Liver (tissue), 9 donors: ENCODE data around the gene JRKL. TPM values are rescaled to one million over a fixed set of nuclear protein-coding genes. Genes with fewer than 3 reads are reported as not detected.

Experiments used
- DNase-seq: peaks from one replicate; pipeline ENCODE4 v3.0.0-alpha.2; 2017; ENCODE audit warnings: low spot score
- H3K27ac ChIP-seq, 2 donors: one replicate each; pipeline ENCODE4 v1.7.0; 2013; ENCODE audit warnings: inconsistent platforms in 2 of 2, low read length in 2 of 2, control low read depth in 1 of 2, low read depth in 1 of 2, mild to moderate bottlenecking in 1 of 2
- H3K27me3 ChIP-seq, 4 donors: one replicate each; pipeline versions ENCODE4 v1.6.1 to v1.7.0; 2013; ENCODE audit warnings: low read length in 3 of 4, inconsistent platforms in 1 of 4, mild to moderate bottlenecking in 1 of 4, moderate library complexity in 1 of 4; ENCODE audit not compliant: control insufficient read depth in 4 of 4, insufficient read depth in 4 of 4
- H3K36me3 ChIP-seq, 4 donors: one replicate each; pipeline versions ENCODE4 v1.6.1 to v1.7.0; 2013; ENCODE audit warnings: low read length in 3 of 4, mild to moderate bottlenecking in 3 of 4, low read depth in 1 of 4, moderate library complexity in 1 of 4; ENCODE audit not compliant: control insufficient read depth in 4 of 4, insufficient read depth in 3 of 4
- H3K4me1 ChIP-seq, 4 donors: one replicate each; pipeline versions ENCODE4 v1.6.1 to v1.7.0; 2013; ENCODE audit warnings: low read length in 3 of 4, mild to moderate bottlenecking in 3 of 4, moderate library complexity in 1 of 4; ENCODE audit not compliant: control insufficient read depth in 4 of 4, insufficient read depth in 4 of 4
- H3K4me3 ChIP-seq, 3 donors: one replicate each; pipeline versions ENCODE4 v1.6.1 to v1.7.0; 2013; ENCODE audit warnings: low read length in 3 of 3, control low read depth in 1 of 3, low read depth in 1 of 3, mild to moderate bottlenecking in 1 of 3
- H3K9ac ChIP-seq, 2 donors: one replicate each; pipeline ENCODE4 v1.7.0; 2013; ENCODE audit warnings: low read length in 2 of 2, mild to moderate bottlenecking in 2 of 2, moderate library complexity in 2 of 2, control low read depth in 1 of 2, low read depth in 1 of 2
- H3K9me3 ChIP-seq, 4 donors: one replicate each; pipeline versions ENCODE4 v1.6.1 to v1.7.0; 2013; ENCODE audit warnings: low read length in 3 of 4; ENCODE audit not compliant: control insufficient read depth in 4 of 4
- FOXA1 ChIP-seq: IDR thresholded peaks from 2 replicates; pipeline ENCODE4 v1.6.1; 2016; ENCODE audit warnings: antibody characterized with exemption
- FOXA2 ChIP-seq: IDR thresholded peaks from 2 replicates; pipeline ENCODE4 v1.6.1; 2016; ENCODE audit warnings: antibody characterized with exemption
- GABPA ChIP-seq, 2 donors: IDR thresholded peaks in 1 of 2; conservative IDR thresholded peaks in 1 of 2; 2 replicates each; pipeline ENCODE4 v1.6.1; 2016; ENCODE audit warnings: antibody characterized with exemption in 2 of 2, mild to moderate bottlenecking in 1 of 2, moderate library complexity in 1 of 2
- HNF4A ChIP-seq, 2 donors: conservative IDR thresholded peaks; 2 replicates each; pipeline ENCODE4 v1.6.1; 2016; ENCODE audit warnings: antibody characterized with exemption in 2 of 2, mild to moderate bottlenecking in 2 of 2
- HNF4G ChIP-seq: IDR thresholded peaks from 2 replicates; pipeline ENCODE4 v1.6.1; 2016; ENCODE audit warnings: antibody characterized with exemption
- JUND ChIP-seq, 2 donors: IDR thresholded peaks; 2 replicates each; pipeline ENCODE4 v1.6.1; 2016; ENCODE audit warnings: antibody characterized with exemption in 2 of 2
- NR2F2 ChIP-seq: IDR thresholded peaks from 2 replicates; pipeline ENCODE4 v1.6.1; 2016; ENCODE audit warnings: antibody characterized with exemption
- RAD21 ChIP-seq, 2 donors: IDR thresholded peaks; 2 replicates each; pipeline ENCODE4 v1.6.1; 2016; ENCODE audit warnings: antibody characterized with exemption in 2 of 2, mild to moderate bottlenecking in 2 of 2
- RXRA ChIP-seq, 2 donors: IDR thresholded peaks; 2 replicates each; pipeline ENCODE4 v1.6.1; 2017 to 2018; ENCODE audit warnings: antibody characterized with exemption in 2 of 2, mild to moderate bottlenecking in 1 of 2
- SP1 ChIP-seq: IDR thresholded peaks from 2 replicates; pipeline ENCODE4 v1.6.1; 2018; ENCODE audit warnings: antibody characterized with exemption, mild to moderate bottlenecking
- TAF1 ChIP-seq: conservative IDR thresholded peaks from 2 replicates; pipeline ENCODE4 v1.6.1; 2016; ENCODE audit warnings: antibody characterized with exemption, mild to moderate bottlenecking
- YY1 ChIP-seq: IDR thresholded peaks from 2 replicates; pipeline ENCODE4 v1.6.1; 2016; ENCODE audit warnings: antibody characterized with exemption, mild to moderate bottlenecking
- WGBS: extraction: QIAGEN DNeasy Blood & Tissue Kit; methylation state at CpG from one replicate; pipeline ENCODE4 v1.1.7; 2013; 5-methylcytosine and 5-hydroxymethylcytosine counted together
- polyA plus RNA-seq, 2 donors: library from polyadenylated mRNA; stranded (reverse) in 1 of 2; unstranded in 1 of 2; fragments of 200-250 nt in 1 of 2; fragments of >200 nt in 1 of 2; fragmentation: Nextera tagmentation in 1 of 2; extraction: Ambion mirVana in 1 of 2; gene quantifications; one replicate each; pipeline versions ENCODE4 v1.2.1 to v1.2.3, GENCODE V29; 2013 to 2015
- total RNA-seq, 2 donors: library from RNA; depleted of rRNA; stranded (reverse); fragments of >200 nt; gene quantifications; one replicate each; pipeline ENCODE4 v1.2.3, GENCODE V29; 2014
- TF ChIP-seq, protein P1 (sequence below): IDR thresholded peaks from 2 replicates; pipeline ENCODE4 v1.6.1; 2016; ENCODE audit warnings: antibody characterized with exemption
- TF ChIP-seq, protein P2 (sequence below): IDR thresholded peaks from 2 replicates; pipeline ENCODE4 v1.6.1; 2016; ENCODE audit warnings: antibody characterized with exemption
- TF ChIP-seq, protein P3 (sequence below): IDR thresholded peaks from 2 replicates; pipeline ENCODE4 v1.6.1; 2016; ENCODE audit warnings: antibody characterized with exemption
- TF ChIP-seq, protein P4 (sequence below): fragments of 150-350 bp; IDR thresholded peaks from 2 replicates; pipeline ENCODE4 v1.5.1; 2017; ENCODE audit warnings: improper control_type of control experiment, low read depth, low read length; ENCODE audit not compliant: missing input control
- TF ChIP-seq, protein P5 (sequence below): IDR thresholded peaks from 2 replicates; pipeline ENCODE4 v1.6.1; 2016; ENCODE audit warnings: antibody characterized with exemption, mild to moderate bottlenecking
- donor health status: healthy.
- donor health status: healthy.
- donor health status: healthy.
- donor health status: healthy.
- donor health status: healthy.

The JRKL gene
- total and polyA plus RNA-seq, 4 donors, result 1.1 to 3.8 (median 1.6) TPM

DNA sequence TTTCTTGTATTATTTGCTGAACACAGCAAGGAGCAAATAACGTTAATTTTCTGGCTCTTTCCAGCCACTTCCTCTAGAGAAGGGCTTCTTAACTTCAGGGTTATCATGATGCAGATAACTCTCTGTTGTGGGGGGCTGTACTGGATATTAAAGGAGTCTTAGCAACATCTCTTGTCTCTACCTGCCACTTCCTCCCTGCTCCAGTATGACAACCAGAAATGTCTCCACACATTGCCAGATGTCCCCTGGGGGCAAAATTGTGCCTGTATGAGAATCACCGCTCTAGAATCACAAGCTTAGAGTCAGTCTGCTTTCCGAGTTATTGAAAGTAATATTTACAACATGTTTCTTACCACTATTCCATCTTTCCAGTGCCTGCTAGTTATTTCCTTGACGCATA is 6.8 kb downstream of the JRKL start:
- DNase-seq, result no peak
- H3K36me3 ChIP-seq, result no peaks in the 10 kb centered on the region
- no peaks in the 10 kb centered on the region for H3K9me3 ChIP-seq
- H3K27ac ChIP-seq, result no peak overlapping the region
- no peaks in the 10 kb centered on the region for H3K27me3 ChIP-seq
- TF ChIP-seq, protein P1, sequence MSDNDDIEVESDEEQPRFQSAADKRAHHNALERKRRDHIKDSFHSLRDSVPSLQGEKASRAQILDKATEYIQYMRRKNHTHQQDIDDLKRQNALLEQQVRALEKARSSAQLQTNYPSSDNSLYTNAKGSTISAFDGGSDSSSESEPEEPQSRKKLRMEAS, result no peak
- TF ChIP-seq JUND (IDR thresholded peaks at IDR 0.05) (no peak), SP1 (no peak), YY1 (no peak), TAF1 (no peak), FOXA2 (no peak), RAD21 (IDR thresholded peaks at IDR 0.05) (no peak), FOXA1 (no peak), NR2F2 (no peak), HNF4A (conservative IDR thresholded peaks at IDR 0.05) (no peak), HNF4G (no peak)
- TF ChIP-seq, protein P2, sequence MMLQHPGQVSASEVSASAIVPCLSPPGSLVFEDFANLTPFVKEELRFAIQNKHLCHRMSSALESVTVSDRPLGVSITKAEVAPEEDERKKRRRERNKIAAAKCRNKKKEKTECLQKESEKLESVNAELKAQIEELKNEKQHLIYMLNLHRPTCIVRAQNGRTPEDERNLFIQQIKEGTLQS, result no peak
- TF ChIP-seq, protein P3, sequence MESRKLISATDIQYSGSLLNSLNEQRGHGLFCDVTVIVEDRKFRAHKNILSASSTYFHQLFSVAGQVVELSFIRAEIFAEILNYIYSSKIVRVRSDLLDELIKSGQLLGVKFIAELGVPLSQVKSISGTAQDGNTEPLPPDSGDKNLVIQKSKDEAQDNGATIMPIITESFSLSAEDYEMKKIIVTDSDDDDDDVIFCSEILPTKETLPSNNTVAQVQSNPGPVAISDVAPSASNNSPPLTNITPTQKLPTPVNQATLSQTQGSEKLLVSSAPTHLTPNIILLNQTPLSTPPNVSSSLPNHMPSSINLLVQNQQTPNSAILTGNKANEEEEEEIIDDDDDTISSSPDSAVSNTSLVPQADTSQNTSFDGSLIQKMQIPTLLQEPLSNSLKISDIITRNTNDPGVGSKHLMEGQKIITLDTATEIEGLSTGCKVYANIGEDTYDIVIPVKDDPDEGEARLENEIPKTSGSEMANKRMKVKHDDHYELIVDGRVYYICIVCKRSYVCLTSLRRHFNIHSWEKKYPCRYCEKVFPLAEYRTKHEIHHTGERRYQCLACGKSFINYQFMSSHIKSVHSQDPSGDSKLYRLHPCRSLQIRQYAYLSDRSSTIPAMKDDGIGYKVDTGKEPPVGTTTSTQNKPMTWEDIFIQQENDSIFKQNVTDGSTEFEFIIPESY, result no peak
- TF ChIP-seq, protein P4, sequence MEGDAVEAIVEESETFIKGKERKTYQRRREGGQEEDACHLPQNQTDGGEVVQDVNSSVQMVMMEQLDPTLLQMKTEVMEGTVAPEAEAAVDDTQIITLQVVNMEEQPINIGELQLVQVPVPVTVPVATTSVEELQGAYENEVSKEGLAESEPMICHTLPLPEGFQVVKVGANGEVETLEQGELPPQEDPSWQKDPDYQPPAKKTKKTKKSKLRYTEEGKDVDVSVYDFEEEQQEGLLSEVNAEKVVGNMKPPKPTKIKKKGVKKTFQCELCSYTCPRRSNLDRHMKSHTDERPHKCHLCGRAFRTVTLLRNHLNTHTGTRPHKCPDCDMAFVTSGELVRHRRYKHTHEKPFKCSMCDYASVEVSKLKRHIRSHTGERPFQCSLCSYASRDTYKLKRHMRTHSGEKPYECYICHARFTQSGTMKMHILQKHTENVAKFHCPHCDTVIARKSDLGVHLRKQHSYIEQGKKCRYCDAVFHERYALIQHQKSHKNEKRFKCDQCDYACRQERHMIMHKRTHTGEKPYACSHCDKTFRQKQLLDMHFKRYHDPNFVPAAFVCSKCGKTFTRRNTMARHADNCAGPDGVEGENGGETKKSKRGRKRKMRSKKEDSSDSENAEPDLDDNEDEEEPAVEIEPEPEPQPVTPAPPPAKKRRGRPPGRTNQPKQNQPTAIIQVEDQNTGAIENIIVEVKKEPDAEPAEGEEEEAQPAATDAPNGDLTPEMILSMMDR, result no peak
- H3K4me3 ChIP-seq, result no peak overlapping the region
- H3K9ac ChIP-seq, result no peak overlapping the region
- WGBS, result 76% methylated on average over 4 of the region's 4 CpGs
- no peaks in the 10 kb centered on the region for H3K4me1 ChIP-seq

DNA sequence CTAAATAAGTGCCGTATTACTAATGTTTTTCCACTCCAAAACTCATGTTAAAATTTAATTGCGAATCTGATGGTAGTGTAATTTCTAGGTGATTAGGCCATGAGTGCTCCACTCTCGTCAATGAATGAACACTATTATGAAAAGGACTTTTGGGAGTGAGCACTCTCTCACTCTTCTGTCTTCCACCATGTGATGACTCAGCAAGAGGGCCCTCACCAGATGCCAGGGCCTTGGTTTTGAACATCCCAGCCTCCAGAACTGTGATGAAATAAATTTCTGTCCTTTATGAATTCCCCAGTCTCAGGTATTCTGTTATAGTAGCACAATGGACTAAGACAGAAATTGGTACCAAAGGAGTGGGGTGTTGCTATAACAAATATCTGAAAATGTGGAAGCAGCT is 8.1 kb downstream of the JRKL start:
- WGBS, result 92% methylated on average over 3 of the region's 3 CpGs
- Histone ChIP-seq H3K9ac (no peak overlapping the region), H3K27me3 (no peaks in the 10 kb centered on the region), H3K36me3 (no peaks in the 10 kb centered on the region), H3K27ac (no peak overlapping the region), H3K4me1 (no peaks in the 10 kb centered on the region), H3K4me3 (no peak overlapping the region), H3K9me3 (no peaks in the 10 kb centered on the region)
- TF ChIP-seq, protein P3, result no peak
- TF ChIP-seq FOXA1 (no peak), YY1 (no peak), GABPA (IDR thresholded peaks at IDR 0.05 in 1 of 2, conservative IDR thresholded peaks at IDR 0.05 in 1 of 2) (no peak), JUND (IDR thresholded peaks at IDR 0.05) (no peak), RXRA (IDR thresholded peaks at IDR 0.05) (no peak), TAF1 (no peak), FOXA2 (no peak)
- TF ChIP-seq, protein P4, result no peak
- TF ChIP-seq, protein P5, sequence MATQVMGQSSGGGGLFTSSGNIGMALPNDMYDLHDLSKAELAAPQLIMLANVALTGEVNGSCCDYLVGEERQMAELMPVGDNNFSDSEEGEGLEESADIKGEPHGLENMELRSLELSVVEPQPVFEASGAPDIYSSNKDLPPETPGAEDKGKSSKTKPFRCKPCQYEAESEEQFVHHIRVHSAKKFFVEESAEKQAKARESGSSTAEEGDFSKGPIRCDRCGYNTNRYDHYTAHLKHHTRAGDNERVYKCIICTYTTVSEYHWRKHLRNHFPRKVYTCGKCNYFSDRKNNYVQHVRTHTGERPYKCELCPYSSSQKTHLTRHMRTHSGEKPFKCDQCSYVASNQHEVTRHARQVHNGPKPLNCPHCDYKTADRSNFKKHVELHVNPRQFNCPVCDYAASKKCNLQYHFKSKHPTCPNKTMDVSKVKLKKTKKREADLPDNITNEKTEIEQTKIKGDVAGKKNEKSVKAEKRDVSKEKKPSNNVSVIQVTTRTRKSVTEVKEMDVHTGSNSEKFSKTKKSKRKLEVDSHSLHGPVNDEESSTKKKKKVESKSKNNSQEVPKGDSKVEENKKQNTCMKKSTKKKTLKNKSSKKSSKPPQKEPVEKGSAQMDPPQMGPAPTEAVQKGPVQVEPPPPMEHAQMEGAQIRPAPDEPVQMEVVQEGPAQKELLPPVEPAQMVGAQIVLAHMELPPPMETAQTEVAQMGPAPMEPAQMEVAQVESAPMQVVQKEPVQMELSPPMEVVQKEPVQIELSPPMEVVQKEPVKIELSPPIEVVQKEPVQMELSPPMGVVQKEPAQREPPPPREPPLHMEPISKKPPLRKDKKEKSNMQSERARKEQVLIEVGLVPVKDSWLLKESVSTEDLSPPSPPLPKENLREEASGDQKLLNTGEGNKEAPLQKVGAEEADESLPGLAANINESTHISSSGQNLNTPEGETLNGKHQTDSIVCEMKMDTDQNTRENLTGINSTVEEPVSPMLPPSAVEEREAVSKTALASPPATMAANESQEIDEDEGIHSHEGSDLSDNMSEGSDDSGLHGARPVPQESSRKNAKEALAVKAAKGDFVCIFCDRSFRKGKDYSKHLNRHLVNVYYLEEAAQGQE, result no peak
- no peak for DNase-seq
